PC-9 (cell line): ENCODE measurements around the gene WDFY3. TPM values are rescaled to one million over a fixed set of nuclear protein-coding genes. Genes with fewer than 3 reads are reported as not detected.
A peak's percentile ranks its signal among the peaks of the same experiment; 100 is the strongest.

ENCODE experiments used
- BruUV-seq: library from RNA; stranded (reverse); fragments of 400-500 nt; replicated peaks from 2 replicates; lab custom pipeline; 2021; lab: Mats Ljungman, UMichigan
- CTCF ChIA-PET: fragments of 300-600 bp; sonication (Branson Sonifier 250); formaldehyde crosslinking; loops from one replicate; lab custom pipeline; 2022; ENCODE audit warnings: antibody characterized with exemption; lab: Charles Lee
- POLR2A ChIA-PET: fragments of 300-600 bp; sonication (Branson Sonifier 250); formaldehyde crosslinking; loops from one replicate; lab custom pipeline; 2022; ENCODE audit warnings: antibody characterized with exemption; ENCODE audit not compliant: unreplicated experiment; lab: Charles Lee
- DNase-seq, 2 experiments: peaks; one replicate each; pipeline versions ENCODE4 v3.0.0 to v3.0.0-alpha.2; 2015 to 2022; ENCODE audit warnings: mixed read lengths in 1 of 2
- H2AFZ ChIP-seq: fragments of 200-600 bp; sonication (generic); 2 replicates; pipeline ENCODE4 v1.8.1; 2017; ENCODE audit warnings: antibody characterized with exemption
- H3F3A ChIP-seq: fragments of 200-600 bp; sonication (generic); 2 replicates; pipeline ENCODE4 v1.8.1; 2017; ENCODE audit warnings: antibody characterized with exemption, mild to moderate bottlenecking, low read depth; ENCODE audit not compliant: insufficient read depth
- H3K27ac ChIP-seq: fragments of 200-600 bp; sonication (generic); 2 replicates; pipeline ENCODE4 v1.6.1; 2016; ENCODE audit warnings: mixed run types
- H3K27me3 ChIP-seq: fragments of 200-600 bp; sonication (generic); 2 replicates; pipeline ENCODE4 v1.6.1; 2016; ENCODE audit warnings: low read depth, mixed run types; ENCODE audit not compliant: insufficient read depth
- H3K36me3 ChIP-seq: fragments of 200-600 bp; sonication (generic); 2 replicates; pipeline ENCODE4 v1.6.1; 2016; ENCODE audit warnings: low read depth, mixed run types
- H3K4me1 ChIP-seq: fragments of 200-600 bp; sonication (generic); replicated peaks from 2 replicates; pipeline ENCODE4 v1.6.1; 2016; ENCODE audit warnings: mixed run types; ENCODE audit not compliant: insufficient read depth
- H3K4me2 ChIP-seq: fragments of 200-600 bp; sonication (generic); 2 replicates; pipeline ENCODE4 v1.6.1; 2017; ENCODE audit warnings: mixed run types
- H3K4me3 ChIP-seq: fragments of 200-600 bp; sonication (generic); 2 replicates; pipeline ENCODE4 v1.6.1; 2016; ENCODE audit warnings: mixed run types
- H3K79me2 ChIP-seq: fragments of 200-600 bp; sonication (generic); 2 replicates; pipeline ENCODE4 v1.6.1; 2017; ENCODE audit warnings: low read depth, mixed run types
- H3K9me2 ChIP-seq: fragments of 200-600 bp; sonication (generic); 2 replicates; pipeline ENCODE4 v1.8.1; 2017; ENCODE audit warnings: mild to moderate bottlenecking; ENCODE audit not compliant: insufficient read depth
- H3K9me3 ChIP-seq: fragments of 200-600 bp; sonication (generic); 2 replicates; pipeline ENCODE4 v1.8.1; 2016; ENCODE audit warnings: low read depth; ENCODE audit not compliant: insufficient read depth
- H4K20me1 ChIP-seq: fragments of 200-600 bp; sonication (generic); 2 replicates; pipeline ENCODE4 v1.8.1; 2017; ENCODE audit not compliant: insufficient read depth
- CTCF ChIP-seq: fragments of 200-600 bp; sonication (generic); conservative IDR thresholded peaks from 2 replicates; pipeline ENCODE4 v1.6.1; 2017; ENCODE audit warnings: mixed run types, antibody characterized with exemption, mild to moderate bottlenecking, moderate library complexity
- EZH2 ChIP-seq: fragments of 200-600 bp; sonication (generic); IDR thresholded peaks from 2 replicates; pipeline ENCODE4 v1.8.0; 2017; ENCODE audit warnings: antibody characterized with exemption, low read depth
- intact Hi-C: fragments of 100-400 bp; cut with micrococcal nuclease; formaldehyde crosslinking; loops from one replicate; pipeline ENCODE4 v1.10.0; 2022; ENCODE audit not compliant: unreplicated experiment
- total RNA-seq: library from RNA; stranded (reverse); gene quantifications from 2 replicates; pipeline ENCODE4 v1.2.3, GENCODE V29; 2021

WDFY3 gene
- total RNA-seq, 1 experiment from 2014 or later: 35.4 TPM

- Histone ChIP-seq H4K20me1 (no peaks in the 10 kb centered on the region), H3F3A (no peaks in the 10 kb centered on the region), H3K79me2 (no peaks in the 10 kb centered on the region), H2AFZ (no peak overlapping the region), H3K27ac (no peak overlapping the region), H3K4me1 (peaks cover 16% of the 10 kb centered on the region), H3K9me3 (no peaks in the 10 kb centered on the region), H3K36me3 (no peaks in the 10 kb centered on the region), H3K4me3 (no peak overlapping the region), H3K27me3 (no peaks in the 10 kb centered on the region), H3K9me2 (no peaks in the 10 kb centered on the region), H3K4me2 (0 out of 2 replicates have a peak overlapping the region, but pooled peaks have one; percentile 28)
- intact Hi-C loops: loop anchor here (1.0 to 5.0 kb wide), 3 partner anchors 221 to 469 kb away; no protein-coding TSS in a partner anchor
- POLR2A ChIA-PET: interaction anchor here (0.6 kb wide), 1 partner anchor 255 kb away, joined by 4 read pairs; no protein-coding TSS in a partner anchor
- no TSS peak for BruUV-seq
- peak in 1 of 2 experiments; percentile 55 for DNase-seq
- CTCF ChIA-PET: interaction anchor here (0.7 kb wide), 1 partner anchor 279 kb away, joined by 3 read pairs; no protein-coding TSS in a partner anchor
- TF ChIP-seq EZH2: no peak
- TF ChIP-seq CTCF: peak; percentile 67
Observed at GRCh38 chr4:84971319-84971932, 4.9 kb upstream of the WDFY3 start.

- H3K4me3 ChIP-seq: no peak overlapping the region
- intact Hi-C loops: no loop called here
- no peak overlapping the region for H3K27ac ChIP-seq
- H3K27me3 ChIP-seq: no peaks in the 10 kb centered on the region
- TF ChIP-seq EZH2: no peak
- no peak for TF ChIP-seq CTCF
- no peaks in the 10 kb centered on the region for H3K9me2 ChIP-seq
- no peaks in the 10 kb centered on the region for H4K20me1 ChIP-seq
- ChIA-PET POLR2A (no interaction called here), CTCF (no interaction called here)
- peaks cover 18% of the 10 kb centered on the region for H3K79me2 ChIP-seq
- no peak overlapping the region for H2AFZ ChIP-seq
- H3F3A ChIP-seq: no peaks in the 10 kb centered on the region
- peaks cover 25% of the 10 kb centered on the region for H3K4me1 ChIP-seq
- no peak overlapping the region for H3K4me2 ChIP-seq
- no peaks in the 10 kb centered on the region for H3K9me3 ChIP-seq
- no peak for DNase-seq
- BruUV-seq: no TSS peak
- H3K36me3 ChIP-seq: no peaks in the 10 kb centered on the region
Observed at GRCh38 chr4:84968925-84969324, 2.4 kb upstream of the WDFY3 start.

- BruUV-seq: TSS peak; percentile 42
- Histone ChIP-seq H3K27me3 (no peaks in the 10 kb centered on the region), H3K4me2 (peak overlapping the region; percentile 87), H3K27ac (0 out of 2 replicates have a peak overlapping the region, but pooled peaks have one; percentile 23), H3K4me1 (peaks cover 25% of the 10 kb centered on the region), H3K9me3 (no peaks in the 10 kb centered on the region), H3F3A (no peaks in the 10 kb centered on the region), H3K4me3 (peak overlapping the region; percentile 72), H2AFZ (peak overlapping the region; percentile 93), H3K9me2 (no peaks in the 10 kb centered on the region), H3K36me3 (no peaks in the 10 kb centered on the region), H4K20me1 (no peaks in the 10 kb centered on the region), H3K79me2 (peaks cover 34% of the 10 kb centered on the region)
- ChIA-PET POLR2A (no interaction called here), CTCF (interaction anchor here (0.9 kb wide), 1 partner anchor 217 kb away, joined by 10 read pairs; no protein-coding TSS in a partner anchor)
- TF ChIP-seq EZH2: no peak
- TF ChIP-seq CTCF: no peak
- DNase-seq: no peak
- intact Hi-C loops: loop anchor here (2.0 kb wide), 1 partner anchor 42 kb away; no protein-coding TSS in a partner anchor
Observed at GRCh38 chr4:84967243-84967690, 777 bp upstream of the WDFY3 start.
